COR-L47 (cell line): ENCODE measurements around the gene TUB.

Experiments used
- DNase-seq: peaks from one replicate; lab custom pipeline; 2025; lab: John Stamatoyannopoulos, UW

Gene TUB

DNA sequence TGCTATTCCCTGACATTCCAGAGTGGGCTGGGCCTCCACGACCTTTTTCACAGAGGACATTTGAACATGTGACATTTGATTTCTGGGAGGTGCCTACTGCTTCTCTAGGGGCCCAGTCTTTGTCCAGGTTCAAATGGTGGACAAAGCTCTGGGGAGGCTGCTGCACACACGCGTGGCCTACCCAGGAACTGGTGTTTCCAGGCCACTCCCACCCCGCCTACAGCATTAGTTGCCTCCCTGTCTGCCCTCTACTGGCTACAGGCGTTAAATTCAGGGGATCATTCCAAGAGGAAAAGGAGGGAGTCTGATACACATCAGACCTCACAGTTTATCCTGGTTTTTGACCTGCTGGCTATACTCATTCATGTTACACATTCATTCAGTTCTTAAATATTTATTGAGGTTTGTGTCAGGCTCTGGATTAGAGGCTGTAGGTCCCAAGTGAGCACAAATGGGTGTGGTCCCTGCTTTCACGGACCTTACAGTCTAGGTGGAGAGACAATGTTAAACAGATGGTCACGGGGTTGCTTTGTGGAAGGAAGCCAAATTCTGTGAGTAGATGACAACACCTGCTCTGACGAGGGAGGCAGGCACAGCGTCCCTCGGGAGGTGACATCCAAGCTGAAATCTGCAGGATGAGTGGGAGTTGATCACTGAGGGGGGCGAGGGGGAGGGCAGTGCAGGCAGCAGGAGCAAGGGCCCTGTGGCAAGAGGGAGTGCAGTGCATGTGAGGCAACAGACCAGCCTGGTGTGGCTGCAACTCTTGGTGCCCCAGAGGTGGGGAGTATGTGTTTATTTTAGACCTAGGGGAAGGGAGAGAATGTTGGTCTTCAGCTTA lies 11.8 kb downstream of the TUB start:
- DNase-seq: peak; percentile 85

DNA sequence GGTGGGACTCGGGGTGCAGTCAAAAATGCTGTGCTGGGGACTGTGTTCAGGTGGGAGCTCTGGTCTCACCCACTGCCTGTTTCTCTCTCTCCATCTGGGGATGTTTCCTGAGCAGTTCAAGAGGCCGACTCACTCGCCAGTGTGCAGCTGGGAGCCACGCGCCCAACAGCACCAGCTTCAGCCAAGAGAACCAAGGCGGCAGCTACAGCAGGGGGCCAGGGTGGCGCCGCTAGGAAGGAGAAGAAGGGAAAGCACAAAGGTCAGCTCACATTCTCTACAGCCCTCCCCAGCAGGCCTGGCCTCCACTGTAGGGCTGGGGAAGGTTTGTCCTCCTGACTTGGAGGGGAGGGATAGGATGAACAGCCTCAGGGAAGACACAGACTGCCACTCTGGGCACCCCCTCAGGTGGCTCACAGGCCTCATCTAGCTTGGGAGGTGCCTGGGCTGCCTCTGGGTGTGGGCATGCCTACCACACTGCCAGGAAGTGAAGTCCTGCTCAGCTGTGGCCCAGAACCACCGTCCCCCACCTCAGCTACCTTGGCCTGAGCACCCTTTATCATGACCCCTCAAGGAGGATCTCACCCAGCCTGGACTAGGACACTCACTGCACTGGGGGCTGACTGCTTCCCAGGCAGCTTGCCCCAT lies 13.0 kb downstream of the TUB start:
- no peak for DNase-seq

DNA sequence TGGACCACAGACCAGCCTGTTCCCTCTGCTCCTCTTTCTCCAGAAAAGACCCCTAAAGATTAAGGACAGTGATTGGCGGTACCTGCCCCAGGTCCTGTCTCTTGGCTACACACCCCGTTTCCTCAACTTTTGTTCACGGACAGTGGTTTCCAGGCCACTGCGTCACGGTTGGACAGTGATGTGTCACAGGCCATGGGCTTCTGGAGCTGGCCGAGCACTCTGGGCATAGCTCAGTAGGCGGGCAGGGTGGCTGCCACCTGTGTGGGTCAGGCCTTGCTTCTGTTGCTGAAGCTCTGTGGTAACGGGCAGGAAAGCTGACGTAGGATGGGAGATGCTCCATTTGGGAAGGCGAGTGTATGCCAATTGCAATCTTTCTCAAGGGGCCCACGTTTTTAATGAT lies 13.6 kb downstream of the TUB start:
- no peak for DNase-seq

DNA sequence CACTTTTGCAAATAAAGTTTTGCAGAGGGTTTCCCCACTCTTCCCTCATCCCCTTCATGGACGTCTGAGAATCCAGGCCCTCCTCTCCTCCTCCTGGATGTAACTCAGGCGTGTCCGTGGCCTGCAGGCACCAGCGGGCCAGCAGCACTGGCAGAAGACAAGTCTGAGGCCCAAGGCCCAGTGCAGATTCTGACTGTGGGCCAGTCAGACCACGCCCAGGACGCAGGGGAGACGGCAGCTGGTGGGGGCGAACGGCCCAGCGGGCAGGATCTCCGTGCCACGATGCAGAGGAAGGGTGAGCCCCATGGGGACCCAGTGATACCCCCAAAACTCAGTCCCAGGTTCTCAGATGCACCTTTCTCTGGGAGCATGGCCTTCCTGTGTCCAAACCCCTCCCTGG lies 14.4 kb downstream of the TUB start:
- no peak for DNase-seq

DNA sequence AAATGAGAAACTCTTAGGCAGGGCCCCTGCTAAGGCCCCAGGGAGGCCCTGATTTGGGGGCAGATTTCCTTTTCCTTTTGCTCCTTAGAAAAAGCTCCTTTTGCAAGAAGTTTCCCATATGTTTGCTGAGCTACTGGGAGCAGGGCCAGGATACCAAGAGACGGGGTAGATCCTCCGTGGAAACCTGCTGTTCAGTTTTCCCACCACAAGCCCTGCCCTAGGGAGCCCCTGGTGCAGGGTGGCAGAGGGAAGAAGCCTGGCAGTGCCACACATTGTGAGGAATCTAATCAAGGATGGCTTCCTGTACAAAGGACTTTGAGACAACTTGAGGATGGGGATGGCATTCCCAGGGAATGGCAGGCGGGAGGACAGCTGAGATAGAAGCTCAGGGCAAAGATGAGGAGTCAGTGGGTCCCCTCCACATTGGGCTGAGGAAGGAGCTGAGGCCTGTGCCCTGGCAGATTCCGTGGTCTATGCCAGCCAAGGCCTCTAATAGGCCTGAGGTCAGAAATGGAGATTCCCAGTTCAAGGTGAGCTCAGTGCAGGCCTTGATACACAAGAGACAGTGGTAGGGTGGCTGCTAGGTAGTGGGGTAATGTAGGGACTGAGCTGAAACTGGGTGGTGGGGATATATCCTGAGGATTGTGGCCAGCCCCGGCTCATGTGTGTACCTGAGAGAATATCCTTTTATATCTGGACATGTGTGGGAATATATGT lies 15.0 kb downstream of the TUB start:
- no peak for DNase-seq

DNA sequence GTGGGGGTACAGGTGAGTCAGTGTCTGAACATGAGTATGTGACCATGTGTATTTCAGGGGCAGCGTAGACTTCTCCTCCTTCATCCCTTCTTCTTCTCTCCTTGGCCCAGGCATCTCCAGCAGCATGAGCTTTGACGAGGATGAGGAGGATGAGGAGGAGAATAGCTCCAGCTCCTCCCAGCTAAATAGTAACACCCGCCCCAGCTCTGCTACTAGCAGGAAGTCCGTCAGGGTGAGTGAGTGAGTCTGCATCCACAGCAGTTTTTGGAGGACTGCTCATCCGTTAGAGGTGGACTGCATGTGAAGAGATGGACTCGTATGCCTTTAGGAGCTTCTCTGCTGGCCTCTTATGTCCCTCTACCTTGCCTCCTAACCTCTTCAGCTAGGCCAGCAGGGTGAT lies 15.6 kb downstream of the TUB start:
- no peak for DNase-seq

DNA sequence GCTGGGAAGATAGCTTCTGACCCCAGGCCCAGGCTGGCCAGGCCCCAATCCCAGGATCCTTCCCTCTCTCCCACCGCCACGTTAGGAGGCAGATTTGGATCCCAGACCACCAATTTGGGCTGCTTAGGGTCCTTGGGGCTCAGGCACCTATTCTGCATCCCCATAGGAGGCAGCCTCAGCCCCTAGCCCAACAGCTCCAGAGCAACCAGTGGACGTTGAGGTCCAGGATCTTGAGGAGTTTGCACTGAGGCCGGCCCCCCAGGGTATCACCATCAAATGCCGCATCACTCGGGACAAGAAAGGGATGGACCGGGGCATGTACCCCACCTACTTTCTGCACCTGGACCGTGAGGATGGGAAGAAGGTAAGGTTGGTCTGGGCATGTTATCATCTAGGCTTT lies 16.1 kb downstream of the TUB start:
- DNase-seq: no peak

DNA sequence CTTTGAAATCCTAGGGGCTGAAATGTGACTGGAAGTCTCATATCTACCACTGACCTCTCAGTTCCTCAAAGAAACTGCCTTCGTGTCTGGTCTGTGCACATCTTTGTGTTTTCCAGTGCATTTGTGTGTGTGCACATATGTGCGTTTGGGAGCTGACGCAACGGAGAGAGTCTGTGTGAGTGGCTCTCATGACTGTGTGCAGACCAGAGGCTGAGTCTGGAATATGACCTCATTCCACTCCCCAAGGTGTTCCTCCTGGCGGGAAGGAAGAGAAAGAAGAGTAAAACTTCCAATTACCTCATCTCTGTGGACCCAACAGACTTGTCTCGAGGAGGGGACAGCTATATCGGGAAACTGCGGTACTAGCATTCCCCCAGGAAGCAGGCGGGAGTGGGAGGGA lies 16.5 kb downstream of the TUB start:
- no peak for DNase-seq

DNA sequence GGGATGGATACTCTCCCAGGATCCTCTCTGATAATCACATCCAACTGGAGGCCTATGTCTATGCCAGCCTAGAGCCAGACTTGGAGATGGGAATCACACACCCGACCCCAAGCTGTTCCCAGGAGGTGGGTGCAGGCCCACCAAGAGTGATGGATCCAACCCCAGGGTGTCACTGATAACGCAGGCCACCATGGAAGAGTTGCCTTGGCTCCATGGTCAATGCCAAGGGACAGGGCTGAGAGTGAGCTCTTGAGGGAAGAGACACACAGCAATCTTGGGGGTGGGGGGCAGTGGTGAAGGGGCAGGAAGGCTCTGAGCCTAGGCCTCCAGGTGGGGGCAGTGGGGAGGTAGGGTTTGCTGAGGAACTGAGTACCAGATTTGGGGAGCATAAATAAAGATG lies 16.9 kb downstream of the TUB start:
- DNase-seq: no peak

DNA sequence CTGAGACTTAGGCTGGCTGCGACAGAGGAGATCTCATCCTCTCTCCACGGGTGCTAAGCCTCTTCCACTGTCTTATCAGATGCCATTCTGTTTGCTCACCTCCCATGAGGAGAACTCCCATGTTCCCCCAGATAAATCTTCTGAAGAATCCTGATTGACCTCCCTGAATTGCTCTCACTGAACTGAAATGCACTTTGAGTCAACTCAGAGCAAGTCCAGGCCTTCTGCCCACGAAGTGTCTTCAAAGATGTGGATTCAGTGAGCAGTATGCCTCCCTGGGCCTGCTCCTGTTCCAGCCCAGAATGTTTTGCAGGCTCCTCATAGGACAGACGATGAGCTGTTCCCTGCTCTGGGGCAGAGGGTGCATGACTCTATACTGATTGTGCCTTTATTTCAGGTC lies 17.4 kb downstream of the TUB start:
- DNase-seq: no peak

DNA sequence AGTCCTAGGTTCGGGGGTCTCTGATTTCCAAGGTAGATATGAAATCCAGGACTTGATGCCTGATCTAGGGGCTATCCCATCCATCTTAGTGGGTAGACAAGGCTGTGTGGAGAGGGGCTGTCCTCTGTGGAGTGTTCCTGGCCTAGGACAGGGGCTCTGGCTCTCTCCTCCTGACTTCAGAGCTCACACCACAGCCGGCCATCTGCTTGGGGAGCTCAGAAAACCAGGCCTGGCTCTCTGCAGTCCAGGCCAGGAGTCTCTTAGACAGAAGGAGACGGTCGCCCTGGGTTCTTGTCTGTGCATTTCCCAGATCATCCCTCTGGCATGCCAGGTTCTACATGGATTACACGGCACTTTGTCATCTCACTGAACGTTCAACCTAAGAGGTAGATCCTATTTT lies 17.9 kb downstream of the TUB start:
- DNase-seq: no peak

DNA sequence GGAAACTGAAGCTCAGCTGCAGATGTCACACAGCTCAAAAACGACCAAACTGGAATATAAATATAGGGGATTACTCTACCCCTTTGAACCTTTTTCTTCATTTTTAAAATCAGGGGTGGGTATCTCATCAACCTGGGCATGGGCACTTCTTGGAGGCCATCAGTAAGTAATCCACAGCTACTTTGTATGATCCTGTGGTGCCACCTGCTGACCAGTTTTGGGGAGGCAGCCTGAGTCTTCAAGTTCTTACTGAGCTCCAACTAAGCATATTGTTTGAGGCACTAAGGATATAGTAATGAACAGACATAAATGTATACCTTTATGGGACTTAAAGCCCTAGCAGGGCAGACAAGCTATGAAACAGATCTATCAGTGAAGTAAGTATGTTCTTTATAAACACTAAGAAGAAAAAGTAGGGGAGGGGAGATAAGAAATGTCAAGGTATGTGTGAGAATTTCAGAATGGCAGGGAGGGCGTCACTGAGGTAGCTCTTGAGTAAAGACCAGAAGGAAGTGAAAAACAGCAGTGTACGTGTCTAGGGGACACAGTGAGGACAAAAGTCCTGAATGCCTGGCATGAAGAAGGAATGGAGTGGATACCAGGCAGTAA lies 18.4 kb downstream of the TUB start:
- peak; percentile 47 for DNase-seq

DNA sequence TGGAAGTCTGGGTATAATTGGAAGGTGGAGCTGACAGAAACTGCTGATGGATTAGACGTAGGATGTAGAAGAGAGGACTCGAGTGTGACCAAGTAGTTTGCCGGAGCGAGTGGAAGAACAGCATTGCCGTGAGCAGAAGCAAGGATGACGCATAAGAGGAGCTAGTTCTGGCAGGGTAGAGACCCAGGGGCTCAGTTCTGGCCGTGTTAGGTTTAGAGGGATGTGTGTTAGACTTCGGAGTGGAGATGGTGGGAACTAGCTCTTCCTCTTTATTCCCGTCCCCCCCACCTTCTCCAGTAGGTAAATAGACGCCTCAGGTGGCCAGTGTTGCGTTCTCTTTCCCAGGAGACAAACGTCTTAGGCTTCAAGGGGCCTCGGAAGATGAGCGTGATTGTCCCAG lies 19.1 kb downstream of the TUB start:
- no peak for DNase-seq

DNA sequence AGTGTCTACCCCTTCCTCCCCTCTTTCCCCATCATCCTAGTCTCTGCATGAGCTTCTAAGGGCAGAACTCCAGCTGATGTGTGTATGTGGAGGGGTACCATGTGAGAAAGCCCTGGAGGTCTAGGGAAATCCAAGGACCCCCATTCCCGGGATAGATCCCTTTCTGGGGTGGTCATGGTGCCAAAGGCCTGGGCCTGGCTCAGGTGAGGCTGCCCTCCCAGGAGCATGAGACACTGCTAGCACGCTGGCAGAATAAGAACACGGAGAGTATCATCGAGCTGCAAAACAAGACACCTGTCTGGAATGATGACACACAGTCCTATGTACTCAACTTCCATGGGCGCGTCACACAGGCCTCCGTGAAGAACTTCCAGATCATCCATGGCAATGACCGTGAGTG lies 19.6 kb downstream of the TUB start:
- no peak for DNase-seq

DNA sequence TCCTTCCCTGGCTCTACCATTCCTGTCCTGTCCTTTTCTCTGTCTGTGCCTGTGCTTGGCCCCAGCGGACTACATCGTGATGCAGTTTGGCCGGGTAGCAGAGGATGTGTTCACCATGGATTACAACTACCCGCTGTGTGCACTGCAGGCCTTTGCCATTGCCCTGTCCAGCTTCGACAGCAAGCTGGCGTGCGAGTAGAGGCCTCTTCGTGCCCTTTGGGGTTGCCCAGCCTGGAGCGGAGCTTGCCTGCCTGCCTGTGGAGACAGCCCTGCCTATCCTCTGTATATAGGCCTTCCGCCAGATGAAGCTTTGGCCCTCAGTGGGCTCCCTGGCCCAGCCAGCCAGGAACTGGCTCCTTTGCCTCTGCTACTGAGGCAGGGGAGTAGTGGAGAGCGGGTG lies 20.4 kb downstream of the TUB start:
- no peak for DNase-seq

DNA sequence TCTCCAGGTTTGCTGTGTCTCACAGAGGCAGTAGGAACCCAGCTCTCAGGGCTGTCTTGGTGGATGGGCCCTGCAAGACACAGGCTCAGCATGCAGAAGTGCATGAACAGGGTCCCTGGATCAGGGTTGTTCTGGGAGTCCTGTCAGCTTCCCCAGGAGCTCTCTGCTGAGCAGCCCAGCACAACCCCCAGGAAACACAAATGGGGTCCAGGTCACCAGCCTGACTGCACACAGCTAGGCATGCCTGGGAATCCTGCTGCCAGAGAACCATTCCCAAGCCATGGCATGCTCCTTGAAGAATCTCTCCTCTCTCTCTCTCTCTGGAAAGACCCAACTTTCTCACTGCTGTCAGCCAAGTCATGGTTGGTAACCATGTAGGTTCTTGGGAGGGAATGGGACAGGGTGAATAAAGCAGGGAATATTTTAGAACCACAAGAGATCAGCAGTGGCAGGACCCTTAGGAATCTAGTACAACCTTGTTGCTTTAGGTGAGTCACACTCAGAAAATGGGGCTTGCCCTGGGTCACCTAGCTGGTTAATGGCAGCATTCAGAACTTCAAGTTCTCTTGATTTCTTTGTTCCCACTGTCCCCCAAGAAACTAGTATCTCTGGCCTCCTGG lies 21.4 kb downstream of the TUB start:
- no peak for DNase-seq

DNA sequence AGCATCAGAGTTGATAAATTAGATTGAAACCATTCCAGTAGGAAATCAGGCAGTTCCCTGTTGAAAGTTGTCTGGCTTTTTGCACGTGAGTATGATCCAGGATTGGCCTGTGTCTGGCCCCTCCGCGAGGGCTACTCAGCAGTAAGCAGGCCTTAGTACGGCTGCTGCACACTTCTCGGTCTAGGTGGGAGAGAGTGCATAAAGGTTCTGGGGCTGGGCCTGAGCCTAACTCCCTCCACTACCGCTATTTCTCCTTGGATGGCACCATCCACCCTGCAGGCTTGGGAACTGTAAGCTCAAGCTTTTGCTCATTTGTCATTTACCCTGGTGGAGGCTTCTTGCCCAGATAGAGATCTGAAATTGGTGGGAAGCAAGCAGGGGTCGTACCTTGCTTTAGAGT lies 22.0 kb downstream of the TUB start:
- DNase-seq: no peak

DNA sequence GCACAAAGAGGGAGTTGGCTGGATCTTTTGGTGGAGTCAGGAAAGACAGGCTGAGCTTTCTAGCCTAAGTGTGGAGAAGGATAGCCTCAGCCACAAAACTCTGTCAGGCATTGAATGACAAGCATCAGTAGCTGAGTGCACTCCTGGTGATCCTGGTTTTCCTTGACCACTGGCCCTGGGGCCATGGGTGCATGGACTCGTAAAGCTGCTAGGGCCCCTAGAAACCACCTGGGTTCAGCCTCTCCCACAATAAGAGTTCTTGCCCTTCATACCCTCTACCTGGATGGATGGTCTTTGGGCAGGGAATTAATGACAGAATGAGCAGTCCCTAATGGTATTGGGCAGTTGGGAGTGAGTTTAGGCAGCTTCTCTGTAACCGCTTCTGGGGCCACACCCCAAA lies 22.9 kb downstream of the TUB start:
- no peak for DNase-seq

DNA sequence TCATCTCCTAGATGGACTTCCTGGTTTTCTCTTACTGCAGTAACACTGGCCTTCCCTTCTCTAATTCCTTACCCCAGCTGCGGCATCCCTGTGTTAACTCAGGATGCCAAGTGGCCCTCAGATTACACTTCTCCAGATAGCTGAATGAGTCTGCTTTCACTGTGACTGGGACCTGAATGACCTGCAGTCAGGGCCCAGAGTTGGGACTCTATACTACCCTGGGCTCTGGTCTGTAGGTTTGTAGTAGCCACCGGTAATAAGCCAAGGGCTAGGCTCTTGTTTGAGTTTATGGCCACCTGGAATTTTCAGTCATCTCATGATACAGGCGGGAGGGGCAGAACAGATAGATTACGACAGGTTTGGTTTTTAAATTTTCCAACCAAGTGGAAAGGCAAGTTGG lies 24.1 kb downstream of the TUB start:
- no peak for DNase-seq

DNA sequence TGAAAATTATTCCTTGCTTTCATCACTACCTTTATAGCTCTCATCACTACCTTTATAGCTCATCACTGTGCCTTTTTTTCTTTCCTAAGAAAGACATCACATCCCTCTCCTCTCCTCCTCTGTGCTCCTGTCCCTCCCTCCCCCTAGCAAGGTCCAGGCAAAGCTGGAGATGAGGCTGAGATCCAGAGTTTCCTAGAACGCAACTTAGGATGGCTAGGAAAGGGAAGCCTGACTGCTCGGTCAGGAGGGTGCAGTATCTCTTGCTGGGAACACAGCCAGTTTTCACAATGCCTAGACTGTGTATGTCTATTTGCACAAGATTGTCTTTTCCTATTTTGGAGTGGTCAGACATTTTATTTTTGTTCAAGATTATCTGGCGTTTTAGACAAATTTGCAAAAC lies 24.7 kb downstream of the TUB start:
- DNase-seq: no peak

DNA sequence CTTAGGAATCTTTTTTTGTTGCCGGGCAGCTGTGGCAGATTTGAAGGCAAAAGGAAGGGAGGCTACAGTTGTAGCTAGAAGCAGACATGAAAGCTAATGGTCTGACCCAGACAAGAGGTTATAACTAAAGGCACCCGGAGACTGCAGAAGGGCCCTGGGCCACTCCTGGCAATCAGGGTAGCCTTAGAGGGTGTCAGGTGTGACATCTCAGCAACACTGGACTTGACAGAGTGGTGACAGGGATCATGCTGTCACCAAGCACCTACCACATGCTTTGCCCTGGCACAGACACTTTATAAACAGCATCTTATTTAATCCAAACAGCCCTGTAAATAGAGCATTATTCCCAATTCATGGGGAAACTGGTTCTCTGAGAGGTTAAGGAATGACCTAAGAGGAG lies 25.7 kb downstream of the TUB start:
- no peak for DNase-seq

DNA sequence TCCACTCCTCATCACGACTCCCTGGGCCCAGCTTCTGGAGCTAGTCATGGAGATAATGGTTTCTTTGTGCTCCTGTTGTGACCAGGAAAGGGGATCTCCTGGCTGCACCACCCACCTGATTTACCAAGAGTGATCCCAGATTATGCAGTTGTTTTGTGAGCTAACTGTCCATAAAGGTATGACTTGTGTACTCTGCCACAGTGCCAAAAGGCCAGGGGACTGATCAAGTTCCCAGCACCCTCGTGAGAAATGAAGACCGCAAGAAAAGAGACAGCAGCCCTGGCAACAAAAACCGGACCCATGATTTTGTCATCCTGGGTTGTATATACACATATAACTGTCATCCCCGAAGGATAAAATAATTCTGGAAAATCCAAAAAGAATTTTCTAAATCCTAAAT lies 26.6 kb downstream of the TUB start:
- no peak for DNase-seq
